HG03103 (cell line): Measurements from ENCODE around the gene ASTL.
A peak's percentile ranks its signal among the peaks of the same experiment; 100 is the strongest.
"Not testable (repeated sequence)": the region's sequence is repeated elsewhere in the genome, so short reads cannot be mapped to it uniquely, and the experiment has no call there.

Experiments
- ATAC-seq: cut with Tn5 transposase; IDR thresholded peaks from one replicate; pipeline ENCODE4 v1.9.1; 2021; ENCODE audit warnings: low read depth; ENCODE audit not compliant: unreplicated experiment

Gene ASTL

GRCh38 chr2:96146881-96147592 lies 8.7 kb upstream of the ASTL start:
- no peak for ATAC-seq

GRCh38 chr2:96146153-96146880 lies 8.0 kb upstream of the ASTL start:
- peak; percentile 26 for ATAC-seq

- ATAC-seq = no peak
These were observed 7.5 kb upstream of the ASTL start for GRCh38 chr2:96145848-96146152.

GRCh38 chr2:96145036-96145847 lies 6.9 kb upstream of the ASTL start, which contains the start of gene DUSP2:
Gene DUSP2 (minus strand): TSS chr2:96145440. CDS start chr2:96145354, 86 bp downstream.
- peak; percentile 40 for ATAC-seq

GRCh38 chr2:96144481-96145035 lies 6.3 kb upstream of the ASTL start:
- ATAC-seq = no peak

GRCh38 chr2:96143848-96144480 lies 5.7 kb upstream of the ASTL start:
- no peak for ATAC-seq

GRCh38 chr2:96143231-96143847 lies 5.0 kb upstream of the ASTL start:
- ATAC-seq = no peak

GRCh38 chr2:96142217-96143113 lies 4.2 kb upstream of the ASTL start:
- no peak for ATAC-seq

- not testable (repeated sequence) for ATAC-seq
These were observed 3.3 kb upstream of the ASTL start for GRCh38 chr2:96141624-96141967.

GRCh38 chr2:96140941-96141623 lies 2.8 kb upstream of the ASTL start:
- no peak for ATAC-seq

- no peak for ATAC-seq
These were observed 968 bp upstream of the ASTL start for GRCh38 chr2:96139181-96139758.

- no peak for ATAC-seq
These were observed 752 bp downstream of the ASTL start for GRCh38 chr2:96137321-96138178.

- no peak for ATAC-seq
These were observed 2.1 kb downstream of the ASTL start for GRCh38 chr2:96136129-96136720.

GRCh38 chr2:96135621-96136020 lies 2.7 kb downstream of the ASTL start:
- ATAC-seq = no peak

- ATAC-seq = no peak
These were observed 3.1 kb downstream of the ASTL start for GRCh38 chr2:96135171-96135570.

- ATAC-seq = no peak
These were observed 3.9 kb downstream of the ASTL start for GRCh38 chr2:96134421-96134820.
